ENCODE measurements around the gene NOSTRIN.

NOSTRIN gene

DNA sequence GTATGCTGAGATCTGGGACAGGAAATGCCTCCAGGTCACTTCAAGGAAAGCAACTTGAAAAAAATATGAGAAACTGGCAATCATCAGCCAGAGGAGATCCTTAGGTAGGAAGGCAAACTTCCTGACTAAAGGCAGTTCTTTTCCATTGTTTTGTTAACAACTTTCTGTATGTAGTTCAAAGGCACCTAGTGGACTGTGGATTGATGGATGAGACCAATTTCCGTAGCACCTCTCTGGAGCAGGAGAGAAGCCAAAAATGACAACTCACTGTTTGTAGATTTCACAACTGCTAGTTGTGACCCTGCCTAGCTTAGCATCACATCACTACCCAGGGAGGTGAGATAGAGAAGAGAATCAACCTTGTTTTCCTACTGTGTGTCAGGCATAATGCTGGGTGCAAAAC is 21.8 kb upstream of the NOSTRIN start:
- no peak overlapping the region for H3K4me3 ChIP-seq (ENCODE audit: low read depth, low read length)
- TF ChIP-seq, protein P1, sequence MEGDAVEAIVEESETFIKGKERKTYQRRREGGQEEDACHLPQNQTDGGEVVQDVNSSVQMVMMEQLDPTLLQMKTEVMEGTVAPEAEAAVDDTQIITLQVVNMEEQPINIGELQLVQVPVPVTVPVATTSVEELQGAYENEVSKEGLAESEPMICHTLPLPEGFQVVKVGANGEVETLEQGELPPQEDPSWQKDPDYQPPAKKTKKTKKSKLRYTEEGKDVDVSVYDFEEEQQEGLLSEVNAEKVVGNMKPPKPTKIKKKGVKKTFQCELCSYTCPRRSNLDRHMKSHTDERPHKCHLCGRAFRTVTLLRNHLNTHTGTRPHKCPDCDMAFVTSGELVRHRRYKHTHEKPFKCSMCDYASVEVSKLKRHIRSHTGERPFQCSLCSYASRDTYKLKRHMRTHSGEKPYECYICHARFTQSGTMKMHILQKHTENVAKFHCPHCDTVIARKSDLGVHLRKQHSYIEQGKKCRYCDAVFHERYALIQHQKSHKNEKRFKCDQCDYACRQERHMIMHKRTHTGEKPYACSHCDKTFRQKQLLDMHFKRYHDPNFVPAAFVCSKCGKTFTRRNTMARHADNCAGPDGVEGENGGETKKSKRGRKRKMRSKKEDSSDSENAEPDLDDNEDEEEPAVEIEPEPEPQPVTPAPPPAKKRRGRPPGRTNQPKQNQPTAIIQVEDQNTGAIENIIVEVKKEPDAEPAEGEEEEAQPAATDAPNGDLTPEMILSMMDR (IDR thresholded peaks at IDR 0.05; ENCODE audit: low read depth, low read length, missing control alignments): no peak
- DNase-seq (ENCODE audit: low read depth): no peak

DNA sequence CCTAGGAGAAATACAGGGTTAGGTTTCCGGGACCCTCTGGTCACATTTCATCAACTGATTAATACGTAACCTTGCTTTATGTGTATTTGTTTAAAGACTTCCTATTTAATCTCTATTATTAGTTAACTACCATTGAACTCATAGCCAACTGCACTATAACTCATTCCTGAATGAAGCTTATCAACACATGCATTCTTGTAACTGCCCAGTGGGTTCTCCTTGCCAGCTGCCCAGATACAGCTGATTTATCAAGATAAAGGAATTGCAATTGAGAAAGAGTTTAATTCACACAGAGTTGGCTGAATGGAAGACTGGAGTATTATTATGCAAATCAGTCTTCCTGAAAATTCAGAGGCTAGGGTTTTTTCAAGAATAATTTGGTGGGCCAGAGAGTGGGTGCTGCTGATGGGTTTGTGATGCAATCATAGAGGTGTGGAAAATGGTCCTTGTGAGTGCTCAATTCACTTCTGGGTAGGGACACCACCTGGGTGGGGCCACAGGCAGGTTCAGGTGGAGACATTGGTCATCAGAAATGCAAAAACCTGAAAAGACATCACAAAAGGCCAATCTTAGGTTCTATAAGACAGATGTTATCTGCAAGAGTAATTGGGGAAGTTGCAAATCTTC is 21.1 kb upstream of the NOSTRIN start:
- TF ChIP-seq, protein P1 (IDR thresholded peaks at IDR 0.05; ENCODE audit: low read depth, low read length, missing control alignments): no peak
- no peak overlapping the region for H3K4me3 ChIP-seq (ENCODE audit: low read depth, low read length)
- no peak for DNase-seq (ENCODE audit: low read depth)

DNA sequence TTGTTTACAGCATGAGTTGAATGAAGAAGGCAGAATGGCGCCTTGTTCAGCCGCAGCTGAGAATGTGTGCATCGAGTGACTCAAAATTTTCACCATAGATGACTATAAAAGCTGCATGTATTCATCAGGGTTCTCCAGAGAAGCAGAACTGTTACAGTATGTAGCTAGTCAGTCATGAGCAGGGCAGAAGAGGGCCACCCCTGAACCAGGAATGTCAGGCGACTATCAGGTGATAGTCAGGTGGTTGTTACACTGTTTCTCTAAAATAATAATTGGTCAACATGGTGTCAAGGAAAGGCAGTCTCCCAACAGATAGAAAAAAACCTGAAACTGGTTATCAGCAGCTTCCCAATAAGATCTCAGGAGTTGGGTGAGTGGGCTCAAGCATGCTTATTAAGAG is 20.2 kb upstream of the NOSTRIN start:
- DNase-seq (ENCODE audit: low read depth): no peak
- no peak overlapping the region for H3K4me3 ChIP-seq (ENCODE audit: low read depth, low read length)
- TF ChIP-seq, protein P1 (IDR thresholded peaks at IDR 0.05; ENCODE audit: low read depth, low read length, missing control alignments): no peak

DNA sequence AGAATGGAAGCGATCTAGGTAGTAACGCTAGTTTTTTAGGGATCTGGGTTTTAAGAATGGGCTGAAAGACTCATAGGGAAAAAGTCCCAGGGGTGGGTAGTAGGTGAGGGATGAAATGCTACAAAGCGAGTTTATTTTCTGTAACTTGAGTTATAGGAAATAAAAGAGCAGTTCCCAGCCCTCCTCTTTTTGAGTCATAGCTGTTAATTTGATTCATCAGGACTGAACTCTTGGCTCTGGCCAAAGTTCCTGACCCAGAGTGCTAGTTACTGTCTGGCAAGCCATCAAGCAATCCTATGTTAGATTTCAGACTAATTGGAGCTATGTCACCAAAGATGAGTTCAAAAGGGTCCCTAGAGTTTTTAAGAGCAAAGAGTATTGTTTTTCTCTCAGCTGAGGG is 17.4 kb upstream of the NOSTRIN start:
- TF ChIP-seq, protein P1 (IDR thresholded peaks at IDR 0.05; ENCODE audit: low read depth, low read length, missing control alignments): no peak
- DNase-seq (ENCODE audit: low read depth): no peak
- no peak overlapping the region for H3K4me3 ChIP-seq (ENCODE audit: low read depth, low read length)

DNA sequence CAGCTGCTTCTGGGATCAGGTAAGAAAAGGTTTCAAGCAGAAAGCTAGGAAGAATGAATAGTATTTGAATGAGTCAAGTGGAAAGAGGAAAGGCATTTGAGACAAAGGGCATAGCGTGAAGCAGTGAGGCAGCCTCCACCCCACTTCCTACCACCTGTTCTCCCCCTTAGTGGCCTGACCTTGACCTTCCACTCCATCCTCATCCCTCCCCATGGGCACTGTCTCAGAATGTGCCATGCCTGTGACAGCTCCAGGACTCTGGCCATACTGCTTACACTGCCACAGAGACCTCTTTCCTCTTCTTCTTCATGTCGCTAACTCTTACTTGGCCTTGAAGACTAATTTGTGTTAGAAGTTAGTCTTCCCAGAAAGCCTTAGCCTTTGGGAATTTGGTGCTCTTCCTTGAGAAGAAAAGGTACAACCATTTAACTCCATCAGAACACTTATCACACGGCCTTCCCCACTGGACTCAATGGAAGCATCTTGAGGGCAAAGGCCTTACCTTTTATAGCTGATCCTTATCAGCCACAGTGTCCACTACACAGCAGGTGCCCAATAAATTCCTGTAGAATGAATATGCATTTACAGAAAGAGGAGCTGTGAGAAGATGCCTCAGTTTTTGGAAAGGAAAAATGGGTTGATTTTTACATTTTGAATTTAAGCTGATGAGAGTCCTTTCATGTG is 15.2 kb upstream of the NOSTRIN start:
- no peak overlapping the region for H3K4me3 ChIP-seq (ENCODE audit: low read depth, low read length)
- TF ChIP-seq, protein P1 (IDR thresholded peaks at IDR 0.05; ENCODE audit: low read depth, low read length, missing control alignments): no peak
- no peak for DNase-seq (ENCODE audit: low read depth)

DNA sequence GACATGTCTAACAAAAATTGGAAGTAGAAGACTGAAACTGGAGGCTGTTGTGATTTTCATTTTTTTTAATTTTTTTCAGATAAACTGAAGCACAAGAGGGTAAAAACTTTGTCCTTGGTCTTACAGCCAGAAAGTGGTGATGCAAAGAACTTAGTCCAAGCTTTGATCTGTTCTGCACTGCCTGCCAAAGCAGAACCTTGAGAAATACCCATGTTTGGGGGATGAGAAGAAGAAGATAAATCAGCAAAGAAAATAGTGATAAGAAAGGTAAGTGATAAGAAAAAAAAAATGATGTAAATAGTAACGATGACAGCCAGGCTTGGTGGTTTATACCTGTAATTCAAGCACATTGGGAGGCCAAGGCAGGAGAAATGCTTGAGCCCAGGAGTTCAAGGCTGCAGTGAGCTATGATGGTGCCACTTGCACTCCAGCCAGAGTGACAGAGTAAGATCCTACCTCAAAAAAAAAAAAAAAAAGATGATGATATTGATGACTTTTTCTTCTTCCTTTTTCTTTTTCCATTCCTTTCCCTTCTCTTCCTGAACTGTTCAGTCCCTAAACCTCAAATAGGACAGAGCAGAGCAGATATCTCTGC is 14.6 kb upstream of the NOSTRIN start:
- TF ChIP-seq, protein P1 (IDR thresholded peaks at IDR 0.05; ENCODE audit: low read depth, low read length, missing control alignments): no peak
- no peak overlapping the region for H3K4me3 ChIP-seq (ENCODE audit: low read depth, low read length)
- DNase-seq (ENCODE audit: low read depth): no peak

All from GM12864 (cell line).